Lower leg skin (tissue), 4 donors: ENCODE results near the gene KRT35. TPM values are rescaled to one million over a fixed set of nuclear protein-coding genes. Genes with fewer than 3 reads are reported as not detected.
"Not testable (repeated sequence)": the region's sequence is repeated elsewhere in the genome, so short reads cannot be mapped to it uniquely, and the experiment has no call there.

ENCODE experiments used
- DNase-seq, 2 donors: peaks; one replicate each; pipeline ENCODE4 v3.0.0-alpha.2; 2019; ENCODE audit warnings: low spot score in 2 of 2
- H3K4me3 ChIP-seq: fragments of 200-600 bp; sonication (generic); 2 replicates; pipeline ENCODE4 v1.5.1; 2017; ENCODE audit warnings: mild to moderate bottlenecking, low read depth; ENCODE audit not compliant: poor library complexity, severe bottlenecking
- POLR2A ChIP-seq, 2 donors: fragments of 450-650 bp; IDR thresholded peaks; one replicate each; pipeline ENCODE4 v1.6.1; 2016 to 2017; ENCODE audit warnings: antibody characterized with exemption in 2 of 2, mild to moderate bottlenecking in 1 of 2, moderate library complexity in 1 of 2
- WGBS, 2 donors: methylation state at CpG; one replicate each; pipeline ENCODE4 v1.1.5; 2018; 5-methylcytosine and 5-hydroxymethylcytosine counted together
- intact Hi-C: fragments of 100-400 bp; cut with DNase I; formaldehyde crosslinking; loops from one replicate; pipeline ENCODE4 v1.15.0; 2023; ENCODE audit warnings: low total_unique reads
- total RNA-seq, 4 donors: library from RNA; depleted of rRNA; stranded (reverse); fragments of >200 nt; gene quantifications; one replicate each; pipeline ENCODE4 v1.1.0, GENCODE V29; 2016
- TF ChIP-seq, protein P1 (sequence below), 3 donors: fragments of 450-650 bp; IDR thresholded peaks; one replicate each; pipeline ENCODE4 v1.5.1; 2016; ENCODE audit warnings: antibody characterized with exemption in 3 of 3, mild to moderate bottlenecking in 3 of 3, moderate library complexity in 2 of 3

KRT35 gene
- total RNA-seq, 4 donors from 2014 or later = 0.84 TPM; not detected in 3

GRCh38 chr17:41439375-41439774, 41.6 kb downstream of the KRT35 start:
- no peak for DNase-seq
- intact Hi-C loops = no loop called here
- H3K4me3 ChIP-seq = no peak overlapping the region
- 91 to 92% methylated on average over 4 of the region's 5 CpGs for WGBS, 2 donors
- no peak for TF ChIP-seq POLR2A (IDR thresholded peaks at IDR 0.05)
- TF ChIP-seq, protein P1, sequence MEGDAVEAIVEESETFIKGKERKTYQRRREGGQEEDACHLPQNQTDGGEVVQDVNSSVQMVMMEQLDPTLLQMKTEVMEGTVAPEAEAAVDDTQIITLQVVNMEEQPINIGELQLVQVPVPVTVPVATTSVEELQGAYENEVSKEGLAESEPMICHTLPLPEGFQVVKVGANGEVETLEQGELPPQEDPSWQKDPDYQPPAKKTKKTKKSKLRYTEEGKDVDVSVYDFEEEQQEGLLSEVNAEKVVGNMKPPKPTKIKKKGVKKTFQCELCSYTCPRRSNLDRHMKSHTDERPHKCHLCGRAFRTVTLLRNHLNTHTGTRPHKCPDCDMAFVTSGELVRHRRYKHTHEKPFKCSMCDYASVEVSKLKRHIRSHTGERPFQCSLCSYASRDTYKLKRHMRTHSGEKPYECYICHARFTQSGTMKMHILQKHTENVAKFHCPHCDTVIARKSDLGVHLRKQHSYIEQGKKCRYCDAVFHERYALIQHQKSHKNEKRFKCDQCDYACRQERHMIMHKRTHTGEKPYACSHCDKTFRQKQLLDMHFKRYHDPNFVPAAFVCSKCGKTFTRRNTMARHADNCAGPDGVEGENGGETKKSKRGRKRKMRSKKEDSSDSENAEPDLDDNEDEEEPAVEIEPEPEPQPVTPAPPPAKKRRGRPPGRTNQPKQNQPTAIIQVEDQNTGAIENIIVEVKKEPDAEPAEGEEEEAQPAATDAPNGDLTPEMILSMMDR (IDR thresholded peaks at IDR 0.05) = no peak

DNA sequence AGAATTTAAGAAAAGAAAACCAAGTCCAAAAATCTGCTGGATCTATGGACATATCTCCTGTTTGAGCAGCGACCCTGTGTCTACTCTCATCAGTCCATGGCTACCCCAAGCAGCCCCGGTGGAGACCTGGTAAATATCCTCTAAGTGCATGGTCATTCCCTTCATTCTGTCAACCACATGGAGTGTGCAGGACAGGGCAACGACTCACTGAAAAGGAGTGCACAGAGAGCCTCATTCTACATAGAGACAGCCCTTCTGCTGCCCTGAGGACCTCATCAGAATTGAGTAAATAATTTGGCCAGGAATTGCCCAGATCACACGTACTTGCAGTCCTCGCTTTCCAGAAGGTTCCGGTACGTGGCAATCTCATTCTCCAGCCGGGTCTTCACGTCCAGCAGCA, 43.2 kb downstream of the KRT35 start:
- H3K4me3 ChIP-seq = no peak overlapping the region
- WGBS, 2 donors = 83 to 92% methylated on average over 9 of the region's 9 CpGs
- intact Hi-C loops = no loop called here
- no peak for DNase-seq
- TF ChIP-seq POLR2A (IDR thresholded peaks at IDR 0.05) = no peak
- TF ChIP-seq, protein P1 (IDR thresholded peaks at IDR 0.05) = no peak

DNA sequence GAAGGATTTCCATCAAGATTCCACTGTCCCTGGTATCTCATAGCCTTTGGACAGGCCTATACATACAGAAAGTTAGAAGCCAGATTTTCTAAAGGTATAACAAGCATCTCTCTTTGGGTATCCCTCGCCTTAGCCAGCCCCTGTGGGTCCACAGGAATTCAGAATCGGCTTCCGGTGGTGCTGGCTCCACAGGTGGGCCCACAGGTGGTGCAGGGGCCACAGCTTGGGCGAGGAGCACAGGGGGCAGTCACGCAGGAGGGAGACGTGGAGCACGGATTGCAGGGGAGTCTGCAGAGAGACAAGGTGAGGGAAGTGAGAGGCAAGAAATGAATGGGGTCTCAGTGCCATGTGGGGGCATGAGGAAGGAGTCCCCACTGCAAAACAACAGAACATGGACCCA, 43.7 kb downstream of the KRT35 start:
- TF ChIP-seq POLR2A (IDR thresholded peaks at IDR 0.05) = no peak
- TF ChIP-seq, protein P1 (IDR thresholded peaks at IDR 0.05) = no peak
- intact Hi-C loops = no loop called here
- no peak for DNase-seq
- 85 to 91% methylated on average over 7 of the region's 7 CpGs for WGBS, 2 donors
- H3K4me3 ChIP-seq = no peak overlapping the region

GRCh38 chr17:41434415-41434814, 46.5 kb downstream of the KRT35 start:
- WGBS, 2 donors = 77 to 82% methylated on average over 5 of the region's 5 CpGs
- no peak overlapping the region for H3K4me3 ChIP-seq
- no peak for TF ChIP-seq POLR2A (IDR thresholded peaks at IDR 0.05)
- TF ChIP-seq, protein P1 (IDR thresholded peaks at IDR 0.05) = no peak
- intact Hi-C loops = no loop called here
- no peak for DNase-seq

DNA sequence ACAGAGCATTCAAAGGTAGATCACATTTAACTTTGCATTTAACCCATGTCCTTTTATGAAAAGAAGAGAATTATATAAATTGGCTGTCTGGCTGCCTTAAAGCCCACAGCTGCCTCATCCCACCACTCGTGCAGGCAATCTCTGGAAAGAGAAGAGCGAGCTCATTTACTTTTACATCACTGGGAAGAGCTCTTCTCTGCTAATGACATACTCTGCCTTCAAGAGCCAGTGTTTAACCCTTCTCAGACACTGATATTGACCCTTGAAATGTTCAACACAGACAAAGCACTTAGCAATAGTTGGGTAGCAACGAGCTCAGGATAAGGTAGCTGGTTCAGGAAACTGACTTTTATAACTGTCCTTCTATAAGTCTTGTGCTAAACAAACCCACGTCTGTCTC, 46.9 kb downstream of the KRT35 start:
- DNase-seq = no peak
- TF ChIP-seq, protein P1 (IDR thresholded peaks at IDR 0.05) = no peak
- no peak for TF ChIP-seq POLR2A (IDR thresholded peaks at IDR 0.05)
- WGBS, 2 donors = 62 to 70% methylated on average over 4 of the region's 4 CpGs
- intact Hi-C loops = no loop called here
- no peak overlapping the region for H3K4me3 ChIP-seq

DNA sequence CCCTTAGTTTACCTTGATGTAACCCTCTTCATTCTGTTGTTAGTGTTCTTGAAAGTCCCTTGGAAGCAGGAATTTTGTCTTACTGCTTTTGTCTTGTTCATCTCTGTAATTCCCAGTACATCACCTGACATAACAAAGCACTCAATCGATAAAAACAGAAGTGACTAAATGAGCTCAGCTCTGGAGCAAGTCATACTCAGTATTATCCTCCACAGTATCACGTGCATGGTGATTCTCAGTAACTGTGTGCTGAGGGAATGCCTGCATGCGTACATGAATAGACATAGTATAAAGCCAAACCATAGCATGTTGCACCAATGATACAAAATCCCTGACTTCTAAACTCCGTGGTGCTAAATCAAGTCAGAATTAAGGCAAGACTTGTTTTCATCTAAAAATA, 47.4 kb downstream of the KRT35 start:
- TF ChIP-seq, protein P1 (IDR thresholded peaks at IDR 0.05) = no peak
- no peak for TF ChIP-seq POLR2A (IDR thresholded peaks at IDR 0.05)
- intact Hi-C loops = no loop called here
- no peak for DNase-seq
- WGBS, 2 donors = 63 to 66% methylated on average over 4 of the region's 4 CpGs
- no peak overlapping the region for H3K4me3 ChIP-seq

DNA sequence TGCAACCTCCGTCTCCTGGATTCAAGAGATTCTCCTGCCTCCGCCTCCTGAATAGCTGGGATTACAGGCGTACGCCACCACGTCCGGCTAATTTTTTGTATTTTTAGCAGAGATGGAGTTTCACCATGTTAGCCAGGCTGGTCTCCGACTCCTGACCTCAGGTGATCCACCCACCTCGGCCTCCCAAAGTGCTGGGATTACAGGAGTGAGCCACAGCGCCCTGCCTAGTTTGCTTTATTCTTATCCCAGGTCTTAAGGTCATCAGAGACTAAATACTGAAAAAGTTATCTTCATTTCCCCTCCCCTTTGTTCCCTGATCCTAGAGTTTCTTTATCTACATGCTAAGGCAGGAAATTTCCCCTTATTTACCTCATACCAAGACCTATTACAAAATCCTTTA, 50.6 kb downstream of the KRT35 start:
- DNase-seq, intact Hi-C loops, H3K4me3 ChIP-seq: not testable (repeated sequence)
- WGBS, 2 donors = 92 to 94% methylated on average over 9 of the region's 9 CpGs
